Hematopoietic multipotent progenitor cell treated with erythropoietin and hydrocortisone succinate and interleukin-3 and kit ligand, for 8 days (in vitro differentiated cells): ENCODE data around the gene SFI1.
A peak's percentile ranks its signal among the peaks of the same experiment; 100 is the strongest.
"Not testable (repeated sequence)": the region's sequence is repeated elsewhere in the genome, so short reads cannot be mapped to it uniquely, and the experiment has no call there.

ENCODE experiments used
- DNase-seq: peaks from one replicate; pipeline ENCODE4 v3.0.0-alpha.2; 2015

The SFI1 gene

GRCh38 chr22:31588970-31589675 is 92.8 kb downstream of the SFI1 start:
- DNase-seq: no peak

DNA sequence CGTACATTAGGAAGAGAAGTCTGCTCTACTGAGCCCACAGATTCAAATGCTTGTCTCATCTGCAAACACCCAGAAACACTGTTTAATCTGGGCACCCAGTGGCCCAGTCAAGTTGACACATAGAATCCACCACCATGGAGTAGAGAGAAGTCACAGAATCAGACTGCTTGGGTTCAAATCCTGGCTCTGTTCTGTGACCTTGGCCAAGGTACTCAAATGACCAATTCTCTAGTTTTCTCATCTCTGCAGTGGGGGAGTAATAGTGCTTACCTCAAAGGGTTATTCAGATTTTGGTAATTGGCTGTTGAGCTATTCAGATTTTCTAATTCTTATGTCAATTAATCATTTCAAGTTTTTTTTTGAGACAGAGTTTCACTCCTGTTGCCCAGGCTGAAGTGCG is 93.8 kb downstream of the SFI1 start:
- not testable (repeated sequence) for DNase-seq

DNA sequence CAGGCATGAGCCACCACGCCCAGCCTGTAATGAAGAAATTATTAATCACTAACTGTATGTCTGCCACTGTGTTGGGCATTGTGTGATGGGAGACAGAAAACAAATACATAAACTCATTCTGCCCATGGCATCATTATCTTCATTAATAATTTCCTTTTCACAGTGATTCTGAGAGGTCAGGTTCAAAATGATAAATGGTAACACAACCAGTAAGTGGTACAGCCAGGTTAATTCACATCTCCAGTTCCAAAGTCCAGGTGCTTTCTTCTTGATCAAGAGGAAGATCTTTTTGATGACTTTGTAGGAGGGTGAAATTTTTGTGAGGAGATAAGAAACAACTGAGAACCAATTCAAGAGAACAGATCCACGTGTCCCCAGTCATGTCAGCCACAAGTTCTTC is 98.9 kb downstream of the SFI1 start:
- DNase-seq: no peak

DNA sequence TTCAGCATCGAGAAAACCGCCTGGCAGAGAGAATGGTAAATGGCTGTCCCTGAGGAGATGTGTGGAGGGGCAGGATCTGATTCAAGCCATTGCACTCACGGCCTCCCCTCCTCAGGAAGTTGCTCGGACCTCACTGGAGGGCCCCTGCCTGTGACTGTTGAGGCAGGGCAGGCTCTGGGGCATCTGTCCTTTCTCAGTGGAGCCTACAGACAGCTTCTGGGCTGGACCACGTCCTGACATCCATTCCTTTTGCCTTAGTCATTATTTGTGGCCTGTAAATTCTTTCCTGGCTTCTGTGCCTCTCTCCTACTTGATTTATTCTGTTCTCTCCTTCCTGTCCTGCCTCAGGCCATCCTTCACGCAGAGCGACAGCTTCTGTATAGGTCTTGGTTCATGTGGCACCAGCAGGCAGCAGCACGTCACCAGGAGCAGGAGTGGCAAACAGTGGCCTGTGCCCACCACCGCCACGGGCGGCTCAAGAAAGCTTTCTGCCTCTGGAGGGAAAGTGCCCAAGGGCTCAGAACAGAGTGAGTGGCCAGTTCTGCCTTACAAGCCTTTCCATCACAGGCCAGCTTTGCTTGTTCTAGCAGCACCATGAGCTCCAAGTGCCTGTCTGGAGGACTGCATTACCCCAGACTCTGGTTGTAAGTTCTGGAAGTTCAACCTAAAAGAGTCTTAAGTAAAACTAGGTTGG is 106.1 kb downstream of the SFI1 start:
- DNase-seq: no peak

GRCh38 chr22:31603081-31603525 is 106.8 kb downstream of the SFI1 start:
- DNase-seq: peak; percentile 91

GRCh38 chr22:31603574-31603973 is 107.2 kb downstream of the SFI1 start:
- DNase-seq: no peak

GRCh38 chr22:31604137-31604705 is 107.9 kb downstream of the SFI1 start:
- DNase-seq: no peak

DNA sequence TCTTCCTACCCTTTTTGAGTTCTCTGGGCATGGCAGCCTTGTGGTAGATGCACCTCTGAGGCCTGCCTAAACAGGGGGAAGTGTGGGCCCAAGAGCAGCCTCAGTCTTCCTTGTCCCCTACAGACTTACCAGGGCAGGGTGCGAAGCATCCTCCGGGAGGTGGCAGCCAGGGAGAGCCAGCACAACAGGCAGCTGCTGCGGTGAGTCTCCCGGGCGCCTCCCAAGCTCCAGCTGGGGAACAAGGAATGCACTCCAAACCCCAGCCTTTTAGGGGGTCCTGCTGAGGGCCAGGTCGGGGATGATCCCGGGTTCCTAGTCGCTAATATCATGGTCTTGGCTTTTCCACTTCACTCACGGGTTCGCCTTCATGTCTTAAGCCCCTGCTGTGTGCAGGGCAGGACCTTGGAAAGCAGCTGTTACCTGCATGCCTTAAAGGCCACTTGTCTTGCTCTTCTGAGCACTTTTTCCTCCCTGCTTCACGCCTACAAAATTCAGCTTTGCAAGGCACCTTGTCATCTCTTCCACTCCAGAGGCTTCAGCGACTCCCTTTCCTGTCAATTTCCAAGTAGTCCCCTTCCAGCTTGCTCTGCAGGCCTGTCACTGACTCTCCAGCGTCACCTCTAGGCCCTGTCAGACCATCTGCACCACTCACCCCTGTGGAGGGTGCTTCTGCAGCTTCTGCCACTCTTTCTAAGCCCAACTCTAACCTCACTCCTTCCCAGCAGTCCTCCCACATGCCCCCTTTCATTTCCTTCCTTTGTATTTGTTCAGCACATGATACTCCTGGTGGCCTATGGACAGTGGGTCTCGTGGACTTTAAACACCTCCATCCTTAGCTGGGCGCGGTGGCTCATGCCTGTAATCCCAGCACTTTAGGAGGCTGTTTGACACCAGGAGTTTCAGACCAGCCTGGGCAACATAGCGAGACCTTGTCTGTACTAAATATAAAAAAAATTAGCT is 108.7 kb downstream of the SFI1 start:
- DNase-seq: no peak

- DNase-seq: no peak
Observed at GRCh38 chr22:31605851-31606585, 109.7 kb downstream of the SFI1 start.

GRCh38 chr22:31607696-31608095 is 111.4 kb downstream of the SFI1 start:
- no peak for DNase-seq

GRCh38 chr22:31609716-31610115 is 113.4 kb downstream of the SFI1 start:
- DNase-seq: no peak

DNA sequence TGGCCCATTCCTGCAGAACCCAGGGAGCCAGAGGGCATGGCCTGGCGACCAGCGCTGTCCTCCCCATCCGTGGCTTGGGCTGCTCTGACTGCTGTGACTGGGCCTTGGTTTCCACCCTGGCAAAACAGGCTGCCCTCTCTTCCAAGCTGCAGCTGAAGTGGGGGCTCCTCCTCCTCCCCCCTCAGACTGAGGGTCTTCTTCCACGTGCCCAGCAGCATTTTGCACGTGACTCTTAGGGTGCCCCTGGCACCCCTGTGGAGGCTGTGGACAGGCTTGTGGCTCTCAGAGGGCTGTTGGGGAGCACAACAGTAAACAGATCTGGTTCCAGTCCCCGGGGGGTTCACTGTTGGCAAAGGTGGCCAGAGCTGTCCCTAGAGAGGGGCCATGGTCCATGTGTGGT is 114.3 kb downstream of the SFI1 start:
- DNase-seq: no peak

DNA sequence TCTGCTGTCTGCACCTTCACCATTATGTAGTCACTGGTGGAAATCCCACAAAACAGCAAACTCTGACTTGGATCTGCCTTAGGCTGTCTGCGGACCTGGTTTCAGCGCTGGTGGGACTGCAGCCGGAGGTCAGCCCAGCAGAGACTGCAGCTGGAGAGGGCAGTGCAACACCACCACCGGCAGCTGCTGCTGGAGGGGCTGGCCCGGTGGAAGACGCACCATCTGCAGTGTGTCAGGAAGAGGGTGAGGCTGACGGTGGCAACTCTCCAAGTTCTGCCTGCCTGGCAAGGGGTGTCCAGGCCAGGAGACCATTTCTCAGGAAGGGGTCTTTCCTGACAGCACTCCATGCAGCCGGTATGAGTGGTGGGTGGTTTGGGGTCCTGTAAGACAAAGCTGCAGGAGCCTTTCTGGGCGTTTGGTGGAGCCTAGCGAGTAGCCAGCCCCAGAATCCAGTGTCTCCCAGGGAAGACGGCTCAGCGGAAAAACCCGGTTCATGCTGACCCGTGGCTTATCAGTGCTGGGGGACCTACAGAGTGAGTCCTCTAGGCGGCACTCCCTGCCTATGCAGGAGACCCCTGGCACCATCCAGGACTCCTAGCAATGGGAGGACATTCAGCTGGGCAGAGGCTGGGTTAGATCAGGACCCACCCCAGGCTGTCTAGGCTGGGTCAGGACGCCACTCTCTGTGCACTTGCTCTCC is 114.9 kb downstream of the SFI1 start:
- peak; percentile 50 for DNase-seq

GRCh38 chr22:31612891-31613285 is 116.6 kb downstream of the SFI1 start:
- no peak for DNase-seq

DNA sequence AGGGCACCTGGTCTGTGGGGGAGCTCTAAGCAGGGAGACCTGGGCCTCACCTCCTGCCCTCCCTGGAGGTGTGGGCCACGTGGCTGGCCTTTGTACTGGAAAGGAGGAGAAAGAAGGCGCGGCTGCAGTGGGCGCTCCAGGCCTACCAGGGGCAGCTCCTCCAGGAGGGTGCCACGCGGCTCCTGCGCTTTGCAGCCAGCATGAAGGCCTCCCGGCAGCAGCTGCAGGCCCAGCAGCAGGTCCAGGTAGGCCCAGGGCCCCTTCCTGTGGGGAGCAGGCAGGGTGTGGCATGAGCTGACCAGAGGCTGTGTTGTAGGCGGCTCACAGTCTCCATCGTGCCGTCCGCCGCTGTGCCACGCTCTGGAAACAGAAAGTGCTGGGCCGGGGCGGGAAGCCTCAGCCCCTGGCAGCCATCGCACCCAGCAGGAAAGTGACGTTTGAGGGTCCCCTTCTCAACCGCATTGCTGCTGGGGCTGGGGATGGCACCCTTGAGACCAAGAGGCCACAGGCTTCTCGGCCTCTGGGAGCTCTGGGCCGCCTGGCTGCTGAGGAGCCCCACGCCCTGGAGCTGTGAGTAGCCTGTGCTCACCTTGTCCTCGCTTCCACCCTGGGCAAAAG is 117.1 kb downstream of the SFI1 start:
- no peak for DNase-seq

GRCh38 chr22:31613904-31614296 is 117.6 kb downstream of the SFI1 start:
- DNase-seq: no peak

- no peak for DNase-seq
Observed at GRCh38 chr22:31614781-31615490, 118.6 kb downstream of the SFI1 start.

GRCh38 chr22:31615491-31615860 is 119.1 kb downstream of the SFI1 start:
- peak; percentile 32 for DNase-seq

GRCh38 chr22:31615940-31616314 is 119.6 kb downstream of the SFI1 start:
- no peak for DNase-seq

GRCh38 chr22:31616315-31616980 is 120.1 kb downstream of the SFI1 start:
- DNase-seq: peak; percentile 40
